Type B pancreatic cell (in vitro differentiated cells): ENCODE measurements around the gene PDS5B. TPM values are rescaled to one million over a fixed set of nuclear protein-coding genes. Genes with fewer than 3 reads are reported as not detected.

Experiments used
- DNase-seq: peaks from one replicate; pipeline ENCODE4 v3.0.0; 2021; ENCODE audit warnings: mixed read lengths; ENCODE audit not compliant: unreplicated experiment; ENCODE audit errors: extremely low spot score
- H3K27ac Mint-ChIP-seq: 2 replicates; pipeline ENCODE4 v1.8.0; 2021; ENCODE audit warnings: mild to moderate bottlenecking, mixed read lengths
- H3K27me3 Mint-ChIP-seq: 2 replicates; pipeline ENCODE4 v1.8.0; 2021; ENCODE audit warnings: mixed read lengths
- H3K36me3 Mint-ChIP-seq: 2 replicates; pipeline ENCODE4 v1.8.0; 2021; ENCODE audit warnings: mixed read lengths
- H3K4me1 Mint-ChIP-seq: one replicate; pipeline ENCODE4 v1.8.0; 2021; ENCODE audit warnings: mixed read lengths; ENCODE audit not compliant: unreplicated experiment
- H3K4me3 Mint-ChIP-seq: 2 replicates; pipeline ENCODE4 v1.8.0; 2021; ENCODE audit warnings: mild to moderate bottlenecking, mixed read lengths
- H3K9me3 Mint-ChIP-seq: 2 replicates; pipeline ENCODE4 v1.8.0; 2021; ENCODE audit warnings: mixed read lengths
- CTCF ChIP-seq: fragments of 200-600 bp; sonication (generic); conservative IDR thresholded peaks from 2 replicates; pipeline ENCODE4 v1.5.0; 2021; ENCODE audit warnings: antibody characterized with exemption, mild to moderate bottlenecking
- long read RNA-seq: library from polyadenylated mRNA; unstranded; transcript quantifications from one replicate; pipeline ENCODE4 v2.0.0, GENCODE V29; 2020
- total RNA-seq: library from RNA; stranded (reverse); gene quantifications from 2 replicates; pipeline ENCODE4 v1.2.1, GENCODE V29; 2021; ENCODE audit warnings: low replicate concordance

PDS5B gene
- 32.6 and 69.9 TPM in 2 replicates for total RNA-seq
- long read RNA-seq, partial matches to known transcripts, result 18 of 21 reads
- long read RNA-seq, other reads (novel, unspliced or antisense), result 3 of 21 reads

GRCh38 chr13:32586080-32586900 lies at the start of gene PDS5B:
Gene PDS5B, plus strand, starts transcription at chr13:32586452. Its CDS starts 62,321 bp downstream, at chr13:32648773.
- peak; percentile 98 for DNase-seq
- peak; percentile 96 for TF ChIP-seq CTCF
- Mint-ChIP-seq H3K9me3 (no peaks in the 10 kb centered on the region), H3K4me3 (peak within 1 kb of the TSS; percentile 92), H3K27ac (peak within 1 kb of the TSS; percentile 84), H3K4me1 (peaks cover 23% of the 10 kb centered on the region), H3K36me3 (no peaks in the 10 kb centered on the region), H3K27me3 (no peaks in the 10 kb centered on the region)

DNA sequence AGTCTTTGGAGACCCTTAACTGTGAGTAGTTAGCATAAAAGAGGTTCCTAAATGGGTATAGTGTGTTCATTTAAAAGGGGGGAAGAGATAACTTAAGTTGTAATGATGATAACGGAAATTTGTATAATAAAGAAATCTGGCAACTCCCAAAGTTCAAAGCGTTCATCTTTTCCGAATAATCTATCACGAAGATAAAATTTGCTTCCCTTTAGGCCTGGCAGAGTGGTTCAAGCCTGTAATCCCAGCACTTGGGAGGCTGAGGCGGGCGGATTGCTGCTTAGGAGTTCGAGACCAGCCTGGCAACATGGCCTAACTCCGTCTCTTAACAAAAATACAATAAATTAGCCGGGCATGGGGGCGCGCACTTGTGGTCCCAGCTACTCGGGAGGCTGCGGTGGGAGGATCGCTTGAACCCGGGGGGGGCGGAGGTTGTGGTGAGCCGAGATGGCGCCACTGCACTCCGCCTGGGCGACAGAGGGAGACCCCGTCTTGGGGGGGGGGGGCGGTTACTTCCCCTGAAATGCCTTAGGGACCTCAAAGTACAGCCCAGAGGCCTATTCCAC lies 48.6 kb upstream of the PDS5B start:
- H3K27ac Mint-ChIP-seq, result peak overlapping the region; percentile 98
- DNase-seq, result no peak
- no peaks in the 10 kb centered on the region for H3K27me3 Mint-ChIP-seq
- peak overlapping the region; percentile 99 for H3K4me3 Mint-ChIP-seq
- TF ChIP-seq CTCF, result no peak
- peaks cover 15% of the 10 kb centered on the region for H3K4me1 Mint-ChIP-seq
- peaks cover 35% of the 10 kb centered on the region for H3K36me3 Mint-ChIP-seq
- no peaks in the 10 kb centered on the region for H3K9me3 Mint-ChIP-seq

GRCh38 chr13:32538143-32538620 lies 48.1 kb upstream of the PDS5B start:
- peaks cover 15% of the 10 kb centered on the region for H3K4me1 Mint-ChIP-seq
- DNase-seq, result no peak
- peak overlapping the region; percentile 98 for H3K27ac Mint-ChIP-seq
- H3K27me3 Mint-ChIP-seq, result no peaks in the 10 kb centered on the region
- H3K36me3 Mint-ChIP-seq, result peaks cover 32% of the 10 kb centered on the region
- H3K9me3 Mint-ChIP-seq, result no peaks in the 10 kb centered on the region
- peak overlapping the region; percentile 99 for H3K4me3 Mint-ChIP-seq
- no peak for TF ChIP-seq CTCF

GRCh38 chr13:32538621-32539246 lies 47.5 kb upstream of the PDS5B start, which contains the start of gene N4BP2L2:
Gene N4BP2L2, minus strand, starts transcription at chr13:32538795. Its CDS starts 1,768 bp downstream, at chr13:32537027.
- peak within 1 kb of the TSS; percentile 99 for H3K4me3 Mint-ChIP-seq
- peaks cover 15% of the 10 kb centered on the region for H3K4me1 Mint-ChIP-seq
- H3K9me3 Mint-ChIP-seq, result no peaks in the 10 kb centered on the region
- peak; percentile 50 for TF ChIP-seq CTCF
- peaks cover 26% of the 10 kb centered on the region for H3K36me3 Mint-ChIP-seq
- no peaks in the 10 kb centered on the region for H3K27me3 Mint-ChIP-seq
- H3K27ac Mint-ChIP-seq, result peak within 1 kb of the TSS; percentile 98
- DNase-seq, result peak; percentile 91

DNA sequence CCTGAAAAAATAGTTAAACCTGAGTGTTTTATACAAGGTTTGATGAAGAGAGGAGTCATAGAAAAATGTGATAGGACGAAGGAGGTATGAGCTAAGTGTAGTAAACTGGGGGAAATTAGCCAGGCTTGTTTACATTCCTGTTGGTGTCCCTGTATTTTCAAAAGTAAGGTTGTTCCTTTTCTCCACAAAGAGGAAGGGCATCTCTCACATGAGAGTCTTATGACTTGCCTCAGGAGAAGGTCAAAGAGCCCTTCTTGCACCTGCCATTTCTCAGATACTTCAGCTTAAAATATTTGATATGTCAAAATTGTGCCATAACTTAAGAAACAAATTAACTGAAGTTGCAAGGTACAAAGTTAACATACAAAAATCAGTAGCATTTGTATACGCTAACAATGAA lies 44.0 kb upstream of the PDS5B start:
- Mint-ChIP-seq H3K36me3 (no peaks in the 10 kb centered on the region), H3K9me3 (no peaks in the 10 kb centered on the region), H3K27me3 (peaks cover 4% of the 10 kb centered on the region), H3K27ac (no peak overlapping the region), H3K4me3 (no peak overlapping the region), H3K4me1 (no peaks in the 10 kb centered on the region)
- TF ChIP-seq CTCF, result no peak
- no peak for DNase-seq
